Stimulated activated CD4-positive, alpha-beta T cell treated with anti-CD3 and anti-CD28 coated beads, TNF-alpha, amount 100 ng/mL, for 1 hour (primary cell): ENCODE measurements around the gene NPEPL1.
"Not testable (repeated sequence)": the region's sequence is repeated elsewhere in the genome, so short reads cannot be mapped to it uniquely, and the experiment has no call there.

ENCODE experiments used
- DNase-seq, 3 donors: peaks; one replicate each; pipeline ENCODE4 v3.0.0-alpha.2; 2020; ENCODE audit warnings: low read depth in 3 of 3, low spot score in 1 of 3

NPEPL1 gene

DNA sequence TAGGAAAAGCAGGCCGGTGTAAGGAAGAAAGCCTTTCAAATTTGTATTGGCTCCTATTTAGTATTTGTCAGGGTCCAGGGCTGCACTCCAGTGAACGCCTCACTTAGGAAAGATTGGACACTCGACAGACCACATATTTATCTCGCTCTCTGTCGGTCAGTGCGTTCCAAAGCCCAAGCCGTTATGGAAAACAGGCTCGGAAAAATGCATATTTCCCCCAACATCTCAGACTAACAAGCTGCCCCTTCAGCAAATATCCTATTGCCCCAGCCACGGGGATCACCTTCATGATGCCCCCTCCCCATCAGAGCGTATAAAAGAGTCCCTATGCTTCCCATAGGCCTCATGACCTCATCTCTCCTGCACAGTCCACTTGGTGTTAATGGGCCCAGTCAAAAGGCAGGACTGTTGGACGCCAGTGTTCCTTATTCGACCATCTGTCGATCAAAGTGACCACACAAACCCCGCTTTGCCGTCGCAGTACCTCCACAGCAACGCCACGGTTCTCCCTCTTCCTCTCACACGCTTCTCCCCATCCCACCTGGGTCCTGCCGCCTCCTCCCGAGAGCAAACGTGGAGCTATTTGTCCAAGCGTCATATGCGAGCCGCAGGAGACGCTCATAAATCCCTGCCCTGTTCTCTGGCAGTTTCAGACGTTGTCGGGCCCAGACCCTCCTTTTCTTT lies 63.3 kb downstream of the NPEPL1 start:
- DNase-seq, result no peak

DNA sequence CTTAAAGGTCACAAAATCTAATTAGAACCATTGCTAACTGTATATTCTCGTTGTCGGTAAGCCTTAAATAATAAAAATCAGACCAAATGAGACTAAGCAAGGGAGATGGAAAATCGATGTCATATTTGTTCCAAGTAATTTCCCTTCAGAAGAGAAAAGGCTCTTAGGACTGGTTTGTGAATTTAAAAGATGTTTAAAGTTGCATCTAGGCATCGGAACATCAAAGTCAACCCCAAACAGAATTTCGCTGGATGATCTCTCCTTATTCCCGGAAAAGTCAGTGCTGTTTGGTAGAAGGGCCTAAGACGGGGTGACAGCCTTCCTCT lies 63.8 kb downstream of the NPEPL1 start:
- DNase-seq, result no peak

DNA sequence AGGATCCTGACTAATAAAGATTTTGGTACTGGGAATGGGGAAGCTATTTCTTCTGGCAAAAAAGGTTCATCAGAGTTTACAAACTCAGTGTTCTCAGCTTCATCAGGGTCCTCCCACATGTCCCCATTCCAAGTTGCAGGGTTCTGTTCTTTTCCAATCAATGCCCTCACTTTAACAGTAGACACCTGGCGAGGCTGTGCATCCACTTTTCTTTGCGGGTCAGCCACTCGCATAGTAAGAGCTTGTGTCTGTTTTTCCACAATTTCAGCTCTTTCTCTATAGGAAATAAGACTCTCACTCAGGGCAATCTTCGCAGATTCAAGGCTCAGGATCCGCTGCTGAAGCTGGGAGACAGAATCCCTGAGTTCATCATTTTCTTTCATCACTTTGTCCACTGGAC lies 65.0 kb downstream of the NPEPL1 start:
- DNase-seq, result not testable (repeated sequence)

DNA sequence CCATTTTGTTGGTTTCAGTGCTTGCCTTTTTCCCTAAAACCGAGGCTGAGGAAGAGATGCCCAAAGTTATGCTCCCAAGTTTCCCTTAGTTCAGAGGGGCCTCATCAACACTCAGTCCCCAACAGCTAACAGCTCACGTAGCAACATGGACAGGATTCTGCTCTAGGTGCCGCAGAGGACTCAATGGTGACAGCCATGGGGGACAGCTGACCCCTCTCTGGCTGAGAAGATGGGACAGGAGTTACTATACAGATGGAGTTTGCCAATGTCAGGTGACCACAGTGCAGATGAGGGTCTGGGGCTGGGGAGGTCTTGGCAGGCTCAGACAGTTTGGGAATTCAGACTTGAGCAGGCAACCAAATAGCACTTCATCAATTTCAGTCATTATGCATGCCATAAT lies 67.3 kb downstream of the NPEPL1 start:
- DNase-seq, result no peak

DNA sequence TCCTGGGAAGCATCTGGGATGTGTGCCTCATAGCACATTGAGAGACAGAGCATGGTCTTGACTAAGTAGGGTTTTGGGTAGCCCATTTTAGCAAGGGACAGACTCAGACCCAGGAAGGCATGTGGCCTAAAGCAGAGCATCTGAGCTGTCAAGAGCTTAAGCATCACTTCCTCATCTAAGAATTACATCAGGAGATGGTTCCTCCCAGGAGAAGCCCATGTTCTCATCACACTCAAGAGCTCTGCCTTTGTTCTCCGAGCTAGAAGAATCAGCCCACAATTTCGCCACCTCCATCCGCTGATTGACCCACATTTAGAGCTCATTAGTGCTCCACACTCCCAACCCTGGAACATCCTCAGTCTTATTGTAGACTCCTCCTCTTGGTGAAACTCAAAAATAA lies 68.3 kb downstream of the NPEPL1 start:
- DNase-seq, result no peak

DNA sequence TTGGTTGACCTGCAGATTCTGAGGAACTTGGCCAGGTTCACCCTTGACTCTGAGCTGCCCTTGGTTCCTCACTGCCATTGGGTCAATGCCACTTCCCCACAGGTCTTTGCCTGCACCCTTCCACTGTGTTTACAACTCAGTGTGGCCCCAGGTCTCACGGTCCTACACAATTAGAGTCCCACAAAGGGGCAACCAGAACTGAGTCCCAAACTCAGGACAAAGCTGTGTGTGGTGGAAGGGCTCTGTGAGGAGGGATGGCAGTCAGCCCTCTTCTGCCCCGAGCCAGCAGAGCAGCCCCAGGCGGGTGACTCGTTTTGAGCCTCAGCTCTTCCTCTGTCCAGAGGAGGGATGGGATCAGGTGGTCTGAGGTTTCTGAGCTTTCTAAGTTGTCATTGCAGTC lies 69.5 kb downstream of the NPEPL1 start:
- no peak for DNase-seq

DNA sequence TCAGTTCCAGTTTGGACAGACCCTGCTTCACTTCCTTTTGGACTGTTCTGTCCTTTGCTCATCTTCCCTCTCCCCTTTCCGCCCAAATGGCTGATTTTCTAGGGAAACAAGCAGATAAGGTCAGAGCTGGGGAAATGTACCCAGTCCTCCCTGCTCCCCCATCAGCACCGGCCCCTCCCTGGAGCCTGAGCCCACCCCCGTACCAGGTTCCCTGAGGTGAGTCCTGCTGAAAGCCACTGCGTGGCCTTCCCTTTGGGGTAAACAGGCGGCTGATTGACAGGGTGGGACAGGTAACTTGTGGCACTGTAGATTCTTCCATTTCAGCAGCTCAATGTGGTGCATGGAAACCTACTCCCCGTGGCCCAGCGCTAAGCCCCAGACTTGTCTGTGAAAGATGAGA lies 70.5 kb downstream of the NPEPL1 start:
- no peak for DNase-seq
